LNCaP clone FGC (cell line): ENCODE data around the gene NEBL.
"Not testable (repeated sequence)": the region's sequence is repeated elsewhere in the genome, so short reads cannot be mapped to it uniquely, and the experiment has no call there.

Source experiments
- DNase-seq: peaks from one replicate; pipeline ENCODE4 v3.0.0-alpha.2; 2011; ENCODE audit warnings: low read depth
- H3K4me3 ChIP-seq: 2 replicates; pipeline ENCODE4 v1.5.1; 2011; ENCODE audit warnings: mild to moderate bottlenecking, low read depth, low read length, control low read depth
- TF ChIP-seq, protein P1 (sequence below): IDR thresholded peaks from 2 replicates; pipeline ENCODE4 v1.5.1; 2012; ENCODE audit warnings: mild to moderate bottlenecking; ENCODE audit not compliant: control insufficient read depth, insufficient read depth; ENCODE audit errors: extremely low read depth

Gene NEBL

DNA sequence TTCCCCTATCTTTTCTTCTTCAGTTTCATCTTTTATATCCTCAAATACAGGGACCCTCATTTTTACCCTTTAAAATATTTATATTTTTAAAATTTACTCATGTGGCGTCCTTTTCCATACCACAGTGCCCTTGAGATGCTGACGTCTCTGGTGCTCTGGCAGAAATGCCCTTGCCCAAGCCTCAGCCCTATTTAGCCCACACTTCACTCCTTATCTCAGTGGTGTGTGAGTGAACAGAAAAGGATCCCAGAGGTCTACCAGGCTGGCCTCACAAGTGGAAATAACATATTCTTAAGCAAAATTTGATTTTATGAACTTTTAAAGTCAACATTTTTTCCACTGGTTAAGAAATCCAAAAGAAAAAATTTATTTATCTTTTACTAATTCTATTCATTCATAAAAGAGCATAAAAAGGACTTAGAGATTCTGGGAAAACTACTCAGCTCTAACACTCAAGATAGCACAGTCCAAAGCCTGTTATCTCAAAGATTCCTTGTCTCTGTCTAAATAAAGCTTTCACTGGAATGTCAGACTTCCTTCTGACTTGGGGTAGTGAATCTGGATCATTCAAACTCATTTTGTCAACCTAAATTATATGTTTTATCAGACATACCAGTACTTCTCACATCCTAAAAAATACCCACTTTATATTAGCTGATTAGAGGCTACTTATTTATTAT, at the start of gene NEBL:
Gene NEBL, minus strand, starts transcription at position 166 of the 680 bp plus-strand sequence. Its CDS starts 106 bp downstream, at position 60.
- DNase-seq, result no peak
- TF ChIP-seq, protein P1, sequence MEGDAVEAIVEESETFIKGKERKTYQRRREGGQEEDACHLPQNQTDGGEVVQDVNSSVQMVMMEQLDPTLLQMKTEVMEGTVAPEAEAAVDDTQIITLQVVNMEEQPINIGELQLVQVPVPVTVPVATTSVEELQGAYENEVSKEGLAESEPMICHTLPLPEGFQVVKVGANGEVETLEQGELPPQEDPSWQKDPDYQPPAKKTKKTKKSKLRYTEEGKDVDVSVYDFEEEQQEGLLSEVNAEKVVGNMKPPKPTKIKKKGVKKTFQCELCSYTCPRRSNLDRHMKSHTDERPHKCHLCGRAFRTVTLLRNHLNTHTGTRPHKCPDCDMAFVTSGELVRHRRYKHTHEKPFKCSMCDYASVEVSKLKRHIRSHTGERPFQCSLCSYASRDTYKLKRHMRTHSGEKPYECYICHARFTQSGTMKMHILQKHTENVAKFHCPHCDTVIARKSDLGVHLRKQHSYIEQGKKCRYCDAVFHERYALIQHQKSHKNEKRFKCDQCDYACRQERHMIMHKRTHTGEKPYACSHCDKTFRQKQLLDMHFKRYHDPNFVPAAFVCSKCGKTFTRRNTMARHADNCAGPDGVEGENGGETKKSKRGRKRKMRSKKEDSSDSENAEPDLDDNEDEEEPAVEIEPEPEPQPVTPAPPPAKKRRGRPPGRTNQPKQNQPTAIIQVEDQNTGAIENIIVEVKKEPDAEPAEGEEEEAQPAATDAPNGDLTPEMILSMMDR, result no peak
- H3K4me3 ChIP-seq, result no peak within 1 kb of the TSS

DNA sequence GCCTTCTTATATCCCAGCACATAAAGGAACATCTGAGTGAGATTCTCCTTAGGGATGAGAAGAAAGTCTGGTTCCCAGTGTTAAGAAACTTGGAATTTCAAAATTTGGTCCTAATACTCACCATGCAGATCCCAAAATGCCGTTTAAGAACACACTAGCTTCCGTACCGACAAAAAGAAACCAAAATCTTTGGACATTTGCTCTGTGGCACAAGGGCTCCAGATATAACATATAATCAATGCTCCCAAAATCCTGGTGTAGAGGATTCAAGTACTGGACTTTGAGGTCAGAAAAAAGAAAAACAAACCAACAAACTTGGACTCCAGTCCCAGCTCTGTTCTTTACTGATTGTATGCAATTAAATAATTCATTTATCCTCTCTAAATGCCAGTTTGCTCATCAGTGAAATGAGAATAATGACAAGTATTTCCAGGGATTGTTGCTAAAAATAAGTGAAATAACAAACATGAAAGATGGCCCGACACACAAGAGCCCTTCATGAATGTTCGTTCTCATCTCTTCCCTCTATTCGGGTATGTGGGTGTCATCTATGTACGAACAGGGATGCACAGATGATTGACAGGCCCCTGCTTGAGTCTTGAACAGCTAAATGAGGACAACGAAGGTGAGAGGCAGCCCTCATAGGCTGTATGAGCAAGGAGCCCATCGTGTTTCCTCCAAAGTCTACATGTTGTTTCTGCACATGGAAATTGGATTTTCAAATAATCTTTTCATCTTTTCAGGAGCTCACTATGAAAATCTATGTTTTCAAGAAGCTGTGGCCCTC, 48.6 kb upstream of the NEBL start:
- no peak for DNase-seq
- H3K4me3 ChIP-seq, result no peak overlapping the region
- TF ChIP-seq, protein P1, result no peak

DNA sequence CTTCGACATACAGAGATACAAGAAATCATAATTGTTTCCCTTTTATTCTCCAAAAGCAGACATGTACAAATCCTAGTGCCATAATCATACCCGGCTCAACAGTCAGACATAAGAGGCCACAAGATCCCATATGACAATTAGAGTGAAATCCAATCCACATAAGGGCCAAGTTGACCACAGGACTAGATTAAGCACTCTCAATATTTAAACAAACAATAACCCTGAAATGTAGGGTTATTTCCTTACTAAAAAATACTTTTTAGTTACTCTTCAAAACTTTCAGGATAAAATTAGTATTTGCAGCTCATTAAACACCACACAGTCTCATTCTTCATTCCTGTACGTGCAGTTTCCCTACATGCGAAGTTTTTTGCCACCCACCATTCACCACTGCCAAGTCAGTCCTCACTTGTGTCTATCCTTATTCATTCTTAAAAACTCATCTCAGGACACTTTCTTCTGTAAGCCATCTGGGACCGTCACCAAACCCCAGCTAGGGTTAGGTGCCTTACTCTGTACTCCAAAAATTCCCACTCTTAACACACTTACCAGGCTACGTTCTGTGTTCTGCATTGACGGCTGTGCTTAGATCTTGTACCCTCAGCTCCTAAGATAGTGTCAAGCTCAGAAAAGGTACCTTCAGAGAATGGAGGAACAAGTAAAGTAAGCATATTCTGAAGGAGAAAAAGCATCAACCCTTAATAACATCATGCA, 47.8 kb upstream of the NEBL start:
- no peak for DNase-seq
- TF ChIP-seq, protein P1, result no peak
- H3K4me3 ChIP-seq, result no peak overlapping the region

GRCh38 chr10:20939414-20939813, 42.3 kb upstream of the NEBL start:
- H3K4me3 ChIP-seq, DNase-seq: not testable (repeated sequence)

DNA sequence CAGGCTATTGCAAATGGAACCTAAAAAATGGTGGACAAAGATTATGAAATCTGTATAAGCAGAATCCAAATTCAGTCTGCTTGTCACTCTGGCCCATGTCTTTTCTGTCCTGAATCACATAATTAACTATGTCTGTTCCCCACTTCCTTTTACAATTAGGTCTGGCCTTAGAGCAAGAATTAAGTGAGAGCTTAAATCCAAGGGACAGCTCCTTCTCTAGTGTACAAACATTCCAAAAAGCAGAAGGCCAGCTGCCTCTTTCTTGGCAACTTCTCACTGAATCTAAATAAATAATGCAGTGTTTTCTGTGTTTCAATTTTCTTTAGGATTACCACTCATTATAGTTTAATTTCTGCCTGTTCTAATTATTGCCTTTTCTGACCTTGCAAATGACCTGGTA, 39.3 kb upstream of the NEBL start:
- H3K4me3 ChIP-seq, result no peak overlapping the region
- TF ChIP-seq, protein P1, result no peak
- peak; percentile 30 for DNase-seq

GRCh38 chr10:20935931-20936330, 38.8 kb upstream of the NEBL start:
- TF ChIP-seq, protein P1, result no peak
- DNase-seq, result no peak
- no peak overlapping the region for H3K4me3 ChIP-seq

DNA sequence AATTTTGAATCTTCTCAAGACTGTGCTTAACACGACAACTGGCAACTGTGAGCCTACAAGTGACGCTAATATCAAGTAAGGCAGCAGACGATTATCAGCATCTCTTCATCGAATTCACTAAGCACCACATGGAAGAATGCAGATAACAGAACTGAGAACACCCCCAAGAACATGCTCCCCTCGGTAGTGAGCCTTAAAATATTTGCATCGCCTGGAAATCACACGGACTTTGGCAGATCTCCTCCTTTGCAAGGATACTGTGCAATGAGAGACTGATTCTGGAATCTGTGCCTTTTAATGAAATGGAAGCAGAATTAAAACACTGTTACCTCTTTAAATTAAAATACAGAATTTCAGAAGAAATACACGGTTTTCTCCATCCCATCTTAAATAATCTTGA, 38.2 kb upstream of the NEBL start:
- no peak for DNase-seq
- H3K4me3 ChIP-seq, result no peak overlapping the region
- TF ChIP-seq, protein P1, result no peak
